ENCODE results near the gene ERO1B. TPM values are rescaled to one million over a fixed set of nuclear protein-coding genes. Genes with fewer than 3 reads are reported as not detected.

Gene ERO1B
- total and polyA plus RNA-seq, 11 donors, result 3.6 to 13.9 (median 6.9) TPM

- Histone ChIP-seq H3K4me3 (peak overlapping the region in 11 of 12 donors; percentile 80 to 100 (median 94)), H3K27ac (no peak overlapping the region), H3K36me3 (no peaks in the 10 kb centered on the region), H3K9me3 (no peaks in the 10 kb centered on the region), H3K27me3 (peaks cover 0 to 9% (median 0%) of the 10 kb centered on the region in 9 donors), H3K4me1 (peaks cover 0 to 18% (median 6%) of the 10 kb centered on the region in 12 donors)
- ATAC-seq (no peak), DNase-seq (no peak)
- WGBS, 4 donors, result 63 to 75% (median 73%) methylated on average over 2 of the region's 2 CpGs
- intact Hi-C loops (cut with DNase I), result loop anchor here in 5 of 10 donors (5.0 to 10.0 kb wide), 8 partner anchors 138 to 778 kb away; partner anchors contain the start of genes GPR137B (in 2 of the 5), B3GALNT2 (in 1 of the 5), LGALS8 (in 1 of the 5) and MTR (in 1 of the 5)
- TF ChIP-seq POLR2A (IDR thresholded peaks at IDR 0.05) (no peak), CTCF (IDR thresholded peaks at IDR 0.05) (no peak)
Measured at GRCh38 chr1:236282719-236283118, 961 bp upstream of the ERO1B start.

- ATAC-seq, result no peak
Measured at GRCh38 chr1:236282425-236282716, 613 bp upstream of the ERO1B start.

GRCh38 chr1:236281198-236281653 is 532 bp downstream of the ERO1B start:
- 0 to 1% (median 0%) methylated on average over 25 to 38 of the region's 38 CpGs for WGBS, 4 donors
- ATAC-seq (peak; percentile 15 to 60 (median 48)), DNase-seq (peak; percentile 18 to 69 (median 48))
- H3K36me3 ChIP-seq, result no peaks in the 10 kb centered on the region
- H3K27me3 ChIP-seq, result no peaks in the 10 kb centered on the region
- intact Hi-C loops (cut with DNase I), result loop anchor here in 6 of 10 donors (2.0 to 10.0 kb wide), 9 partner anchors 136 to 776 kb away; partner anchors contain the start of genes GPR137B (in 2 of the 6), B3GALNT2 (in 1 of the 6), LGALS8 (in 1 of the 6) and MTR (in 1 of the 6)
- peaks cover 0 to 18% (median 6%) of the 10 kb centered on the region in 12 donors for H3K4me1 ChIP-seq
- H3K4me3 ChIP-seq, result peak overlapping the region; percentile 80 to 100 (median 94)
- H3K9me3 ChIP-seq, result no peaks in the 10 kb centered on the region
- H3K27ac ChIP-seq, result peak overlapping the region; percentile 43 to 91 (median 85)
- no peak for TF ChIP-seq CTCF (IDR thresholded peaks at IDR 0.05)
- no peak for TF ChIP-seq POLR2A (IDR thresholded peaks at IDR 0.05)

More at GRCh38 chr1:236282425-236282716, 613 bp upstream of the ERO1B start:
- TF ChIP-seq POLR2A (IDR thresholded peaks at IDR 0.05), result no peak
- TF ChIP-seq CTCF (IDR thresholded peaks at IDR 0.05), result no peak
- H3K36me3 ChIP-seq, result no peaks in the 10 kb centered on the region
- H3K27ac ChIP-seq, result peak overlapping the region in 8 of 12 donors; percentile 69 to 91 (median 86)
- 13 to 19% (median 15%) methylated on average over 7 of the region's 7 CpGs for WGBS, 4 donors
- intact Hi-C loops (cut with DNase I), result loop anchor here in 5 of 10 donors (5.0 to 10.0 kb wide), 8 partner anchors 138 to 778 kb away; partner anchors contain the start of genes GPR137B (in 2 of the 5), B3GALNT2 (in 1 of the 5), LGALS8 (in 1 of the 5) and MTR (in 1 of the 5)
- peaks cover 0 to 18% (median 6%) of the 10 kb centered on the region in 12 donors for H3K4me1 ChIP-seq
- H3K27me3 ChIP-seq, result peaks cover 0 to 9% (median 0%) of the 10 kb centered on the region in 9 donors
- DNase-seq, result no peak
- no peaks in the 10 kb centered on the region for H3K9me3 ChIP-seq
- peak overlapping the region; percentile 80 to 100 (median 94) for H3K4me3 ChIP-seq

DNA sequence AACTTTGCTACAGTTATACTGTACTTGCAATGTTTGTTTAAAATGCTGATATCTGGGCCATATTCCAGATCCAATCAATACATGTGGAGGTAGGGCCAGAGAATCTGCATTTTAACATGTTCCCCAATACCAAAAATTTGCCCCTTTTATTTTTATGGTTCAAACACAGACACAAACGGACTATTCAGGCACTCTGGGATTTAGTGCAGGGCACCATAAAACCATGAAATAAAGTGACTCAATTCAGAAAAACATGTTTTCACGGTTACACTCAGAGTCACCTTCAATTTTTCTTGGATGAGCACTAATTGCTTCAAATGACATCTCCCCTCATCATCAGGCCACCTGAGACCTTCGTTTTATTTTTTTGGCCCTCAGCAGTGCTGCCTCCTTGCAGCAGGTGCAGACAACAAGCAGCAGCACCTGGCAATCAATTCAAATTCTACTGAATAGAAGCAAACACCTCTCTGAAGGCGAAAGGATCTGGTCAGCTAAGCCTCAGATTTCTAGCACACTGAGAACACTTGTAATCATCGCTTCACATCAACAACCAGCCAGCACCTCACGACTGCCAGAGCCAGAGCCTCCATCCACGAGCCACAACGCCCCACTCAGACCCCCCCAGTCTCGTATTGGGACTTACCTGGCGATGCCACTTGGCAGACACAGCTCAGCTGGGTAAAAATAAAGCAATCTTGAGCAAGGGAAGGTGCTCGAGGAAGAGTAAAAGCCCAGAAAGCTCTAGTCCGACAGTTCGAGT is 1.1 kb downstream of the ERO1B start:
- DNase-seq (peak in 1 of 5 donors; percentile 14), ATAC-seq (no peak)
- Histone ChIP-seq H3K36me3 (no peaks in the 10 kb centered on the region), H3K4me3 (peak overlapping the region; percentile 80 to 100 (median 94)), H3K9me3 (no peaks in the 10 kb centered on the region), H3K27ac (peak overlapping the region in 9 of 12 donors; percentile 81 to 91 (median 87)), H3K27me3 (no peaks in the 10 kb centered on the region), H3K4me1 (peaks cover 0 to 18% (median 6%) of the 10 kb centered on the region in 12 donors)
- no peak for TF ChIP-seq CTCF (IDR thresholded peaks at IDR 0.05)
- TF ChIP-seq POLR2A (IDR thresholded peaks at IDR 0.05), result no peak
- 17 to 23% (median 19%) methylated on average over 13 of the region's 13 CpGs for WGBS, 4 donors
- intact Hi-C loops (cut with DNase I), result loop anchor here in 6 of 10 donors (2.0 to 10.0 kb wide), 9 partner anchors 136 to 776 kb away; partner anchors contain the start of genes GPR137B (in 2 of the 6), B3GALNT2 (in 1 of the 6), LGALS8 (in 1 of the 6) and MTR (in 1 of the 6)
